AG04450 (cell line): Measurements from ENCODE around the gene SYNE2. TPM values are rescaled to one million over a fixed set of nuclear protein-coding genes. Genes with fewer than 3 reads are reported as not detected.

Experiments used
- CTCF ChIA-PET: fragments of 300-600, 350-600 bp; formaldehyde crosslinking; extraction: SDS; loops from one replicate; lab custom pipeline; 2022; ENCODE audit warnings: antibody characterized with exemption, inconsistent platforms; lab: Charles Lee
- POLR2A ChIA-PET: fragments of 350-600 bp; formaldehyde crosslinking; extraction: SDS; loops from one replicate; lab custom pipeline; 2021; ENCODE audit warnings: antibody characterized with exemption, inconsistent platforms; lab: Yijun Ruan, JAX
- DNase-seq: peaks from one replicate; pipeline ENCODE4 v3.0.0-alpha.2; 2011; ENCODE audit warnings: low read depth, low spot score
- H3K27ac ChIP-seq: one replicate; pipeline ENCODE4 v1.5.1; 2012; ENCODE audit warnings: low read depth, low read length, control low read depth
- H3K27me3 ChIP-seq: one replicate; pipeline ENCODE4 v1.6.0; 2012; ENCODE audit warnings: low read length; ENCODE audit not compliant: control insufficient read depth, insufficient read depth
- H3K4me3 ChIP-seq: 2 replicates; pipeline ENCODE4 v1.5.1; 2011; ENCODE audit warnings: mild to moderate bottlenecking, low read depth, low read length, control low read depth
- H3K9me3 ChIP-seq: 2 replicates; pipeline ENCODE4 v1.5.1; 2012; ENCODE audit warnings: low read length; ENCODE audit not compliant: control insufficient read depth, insufficient read depth
- polyA plus RNA-seq: library from polyadenylated mRNA; depleted of rRNA; stranded (reverse); fragments of >200 nt; gene quantifications from 2 replicates; pipeline ENCODE4 v1.2.3, GENCODE V29; 2011
- TF ChIP-seq, protein P1 (sequence below): IDR thresholded peaks from 2 replicates; pipeline ENCODE4 v1.5.1; 2011; ENCODE audit warnings: low read depth, low read length, control low read depth, inconsistent platforms

SYNE2 gene
- polyA plus RNA-seq, 1 experiment, result 6.1 TPM

DNA sequence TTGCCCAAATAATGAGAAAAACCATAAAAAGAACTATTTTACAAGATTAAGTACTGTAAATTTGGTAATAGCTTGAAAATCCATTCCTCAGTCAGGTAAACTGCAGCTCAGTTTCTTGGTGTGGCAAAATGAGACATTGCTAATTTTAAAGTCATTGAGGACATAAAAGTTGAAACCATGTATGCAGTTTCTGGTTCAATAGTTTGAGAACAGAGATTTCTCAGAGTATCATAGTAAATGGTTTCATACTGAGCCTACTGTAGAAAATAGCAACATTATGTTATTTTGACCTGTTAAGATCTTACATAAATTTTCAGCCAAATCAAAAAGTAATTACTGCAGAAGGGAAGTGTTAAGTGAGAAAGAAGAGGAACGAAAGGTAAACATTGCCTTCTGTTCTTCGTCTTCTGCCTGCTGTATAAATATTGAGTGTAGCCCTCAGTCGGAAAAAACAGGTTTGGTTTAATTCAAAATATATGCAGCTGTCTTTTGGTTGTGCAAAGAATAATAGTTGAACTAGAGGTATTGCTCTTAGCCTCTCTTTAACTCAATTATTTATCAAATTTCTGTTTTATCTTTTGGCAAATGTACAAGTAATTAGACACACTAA, 119.6 kb downstream of the SYNE2 start:
- ChIA-PET CTCF (interaction anchor here (0.6 to 1.4 kb wide), 2 partner anchors 9 to 104 kb away, joined by 3 to 4 read pairs; no protein-coding TSS in a partner anchor), POLR2A (no interaction called here)
- Histone ChIP-seq H3K4me3 (no peak overlapping the region), H3K27me3 (no peaks in the 10 kb centered on the region), H3K9me3 (no peaks in the 10 kb centered on the region), H3K27ac (no peak overlapping the region)
- DNase-seq, result no peak
- TF ChIP-seq, protein P1, sequence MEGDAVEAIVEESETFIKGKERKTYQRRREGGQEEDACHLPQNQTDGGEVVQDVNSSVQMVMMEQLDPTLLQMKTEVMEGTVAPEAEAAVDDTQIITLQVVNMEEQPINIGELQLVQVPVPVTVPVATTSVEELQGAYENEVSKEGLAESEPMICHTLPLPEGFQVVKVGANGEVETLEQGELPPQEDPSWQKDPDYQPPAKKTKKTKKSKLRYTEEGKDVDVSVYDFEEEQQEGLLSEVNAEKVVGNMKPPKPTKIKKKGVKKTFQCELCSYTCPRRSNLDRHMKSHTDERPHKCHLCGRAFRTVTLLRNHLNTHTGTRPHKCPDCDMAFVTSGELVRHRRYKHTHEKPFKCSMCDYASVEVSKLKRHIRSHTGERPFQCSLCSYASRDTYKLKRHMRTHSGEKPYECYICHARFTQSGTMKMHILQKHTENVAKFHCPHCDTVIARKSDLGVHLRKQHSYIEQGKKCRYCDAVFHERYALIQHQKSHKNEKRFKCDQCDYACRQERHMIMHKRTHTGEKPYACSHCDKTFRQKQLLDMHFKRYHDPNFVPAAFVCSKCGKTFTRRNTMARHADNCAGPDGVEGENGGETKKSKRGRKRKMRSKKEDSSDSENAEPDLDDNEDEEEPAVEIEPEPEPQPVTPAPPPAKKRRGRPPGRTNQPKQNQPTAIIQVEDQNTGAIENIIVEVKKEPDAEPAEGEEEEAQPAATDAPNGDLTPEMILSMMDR, result no peak

DNA sequence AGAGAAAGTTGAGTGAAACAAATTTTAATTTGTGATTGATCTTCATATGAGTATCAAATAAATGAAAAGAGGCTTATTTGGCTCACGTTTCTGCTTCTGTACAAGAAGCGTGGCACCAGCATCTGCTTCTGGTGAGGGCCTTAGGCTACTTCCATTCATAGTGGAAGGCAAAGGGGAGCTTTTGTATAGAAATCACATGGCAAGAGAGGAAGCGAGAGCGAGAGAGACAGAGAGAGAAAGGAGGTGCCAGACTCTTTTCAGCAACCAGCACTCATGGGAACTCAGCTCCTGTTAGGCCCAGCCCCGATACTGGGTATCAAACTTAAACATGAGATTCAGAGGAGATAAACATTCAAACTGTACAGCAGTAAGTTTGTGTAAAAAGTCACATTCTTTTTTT, 121.4 kb downstream of the SYNE2 start:
- no peaks in the 10 kb centered on the region for H3K27me3 ChIP-seq
- CTCF ChIA-PET, result no interaction called here
- POLR2A ChIA-PET, result no interaction called here
- H3K9me3 ChIP-seq, result no peaks in the 10 kb centered on the region
- no peak for DNase-seq
- TF ChIP-seq, protein P1, result no peak
- no peak overlapping the region for H3K4me3 ChIP-seq
- no peak overlapping the region for H3K27ac ChIP-seq

DNA sequence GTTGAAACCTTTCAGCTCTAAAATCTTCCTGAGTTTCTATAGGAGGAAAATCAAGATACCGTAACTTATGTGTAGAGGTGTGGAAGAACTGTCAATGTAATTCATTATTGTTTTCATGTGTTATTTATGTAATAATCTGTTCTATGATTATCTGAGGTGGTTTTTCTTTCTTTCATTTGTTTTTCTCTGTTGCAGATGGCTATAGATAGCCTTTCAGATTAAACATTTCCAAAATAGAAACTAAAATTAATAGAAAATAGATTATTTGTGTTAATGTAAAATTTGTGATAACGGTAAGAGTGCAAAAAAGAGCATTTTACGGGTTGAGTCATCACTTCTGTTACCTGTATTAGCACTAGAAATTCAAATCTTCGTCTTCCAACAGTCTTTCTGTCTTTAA, 128.8 kb downstream of the SYNE2 start:
- H3K27me3 ChIP-seq, result no peaks in the 10 kb centered on the region
- no peak overlapping the region for H3K27ac ChIP-seq
- DNase-seq, result no peak
- TF ChIP-seq, protein P1, result no peak
- no peaks in the 10 kb centered on the region for H3K9me3 ChIP-seq
- CTCF ChIA-PET, result interaction anchor here (1.4 kb wide), 1 partner anchor 28 kb away, joined by 6 read pairs; no protein-coding TSS in a partner anchor
- H3K4me3 ChIP-seq, result no peak overlapping the region
- POLR2A ChIA-PET, result no interaction called here

- H3K9me3 ChIP-seq, result no peaks in the 10 kb centered on the region
- no peaks in the 10 kb centered on the region for H3K27me3 ChIP-seq
- no peak overlapping the region for H3K4me3 ChIP-seq
- POLR2A ChIA-PET, result no interaction called here
- TF ChIP-seq, protein P1, result no peak
- DNase-seq, result no peak
- CTCF ChIA-PET, result no interaction called here
- no peak overlapping the region for H3K27ac ChIP-seq
Measured at GRCh38 chr14:63982156-63982555, 129.4 kb downstream of the SYNE2 start.

GRCh38 chr14:63982629-63983028, 129.8 kb downstream of the SYNE2 start:
- H3K27ac ChIP-seq, result no peak overlapping the region
- no peak for DNase-seq
- TF ChIP-seq, protein P1, result no peak
- H3K4me3 ChIP-seq, result no peak overlapping the region
- ChIA-PET POLR2A (no interaction called here), CTCF (no interaction called here)
- no peaks in the 10 kb centered on the region for H3K27me3 ChIP-seq
- H3K9me3 ChIP-seq, result no peaks in the 10 kb centered on the region
